Hypothalamus (tissue), 51 donors: ENCODE measurements around the gene HM13.
"Not testable (repeated sequence)": the region's sequence is repeated elsewhere in the genome, so short reads cannot be mapped to it uniquely, and the experiment has no call there.

Experiments
- DNase-seq, 51 donors: peaks; one replicate each; lab custom pipeline; 2025; lab: John Stamatoyannopoulos, UW

The HM13 gene

GRCh38 chr20:31497838-31498540, 16.3 kb upstream of the HM13 start:
- DNase-seq: no peak

GRCh38 chr20:31500527-31500926, 13.7 kb upstream of the HM13 start:
- DNase-seq: no peak

- DNase-seq: peak in 50 of 51 donors; percentile 5 to 84 (median 52)
These were observed 11.2 kb upstream of the HM13 start for GRCh38 chr20:31502884-31503673.

- no peak for DNase-seq
These were observed 8.3 kb upstream of the HM13 start for GRCh38 chr20:31505903-31506302.

GRCh38 chr20:31508517-31509244, 5.6 kb upstream of the HM13 start:
- no peak for DNase-seq

GRCh38 chr20:31515072-31515774, 981 bp downstream of the HM13 start:
- no peak for DNase-seq

GRCh38 chr20:31515775-31516107, 1.5 kb downstream of the HM13 start:
- DNase-seq: no peak

- DNase-seq: no peak
These were observed 1.9 kb downstream of the HM13 start for GRCh38 chr20:31516166-31516565.

- DNase-seq: no peak
These were observed 2.4 kb downstream of the HM13 start for GRCh38 chr20:31516651-31517050.

GRCh38 chr20:31517373-31517772, 3.1 kb downstream of the HM13 start:
- peak in 3 of 51 donors; percentile 5 to 10 (median 8) for DNase-seq

- DNase-seq: not testable (repeated sequence)
These were observed 7.0 kb downstream of the HM13 start for GRCh38 chr20:31521267-31521666.

GRCh38 chr20:31522731-31523130, 8.5 kb downstream of the HM13 start:
- no peak for DNase-seq

GRCh38 chr20:31523361-31524283, 9.4 kb downstream of the HM13 start:
- DNase-seq: peak in 8 of 51 donors; percentile 1 to 19 (median 12)

- no peak for DNase-seq
These were observed 13.0 kb downstream of the HM13 start for GRCh38 chr20:31527266-31527665.

GRCh38 chr20:31535298-31535697, 21.1 kb downstream of the HM13 start:
- no peak for DNase-seq

GRCh38 chr20:31536575-31536974, 22.3 kb downstream of the HM13 start:
- DNase-seq: no peak

GRCh38 chr20:31537116-31537871, 23.1 kb downstream of the HM13 start:
- DNase-seq: no peak

- no peak for DNase-seq
These were observed 23.6 kb downstream of the HM13 start for GRCh38 chr20:31537890-31538289.

GRCh38 chr20:31538326-31538725, 24.1 kb downstream of the HM13 start:
- no peak for DNase-seq
